ENCODE data around the gene ERICH2.

Gene ERICH2

GRCh38 chr2:170828533-170828916 lies 58.3 kb downstream of the ERICH2 start:
- Histone ChIP-seq H3K27me3 (peaks cover 0 to 6% of the 10 kb centered on the region in 2 donors), H3K4me1 (peaks cover 0 to 12% (median 7%) of the 10 kb centered on the region in 4 donors), H3K4me3 (no peak overlapping the region), H3K9me3 (no peaks in the 10 kb centered on the region), H3K27ac (no peak overlapping the region), H3K36me3 (peaks cover 0 to 10% (median 0%) of the 10 kb centered on the region in 3 donors)
- intact Hi-C loops (cut with DNase I; ENCODE audit: low total_unique reads) = no loop called here
- TF ChIP-seq CTCF (IDR thresholded peaks at IDR 0.05) = no peak
- DNase-seq = no peak

- TF ChIP-seq CTCF (IDR thresholded peaks at IDR 0.05) = no peak
- Histone ChIP-seq H3K27me3 (peaks cover 0 to 3% of the 10 kb centered on the region in 2 donors), H3K9me3 (no peaks in the 10 kb centered on the region), H3K4me1 (peaks cover 0 to 7% (median 2%) of the 10 kb centered on the region in 4 donors), H3K36me3 (peaks cover 0 to 10% (median 0%) of the 10 kb centered on the region in 3 donors), H3K4me3 (no peak overlapping the region), H3K27ac (no peak overlapping the region)
- DNase-seq = no peak
- intact Hi-C loops (cut with DNase I; ENCODE audit: low total_unique reads) = no loop called here
Measured at GRCh38 chr2:170829036-170829435, 58.9 kb downstream of the ERICH2 start.

GRCh38 chr2:170830166-170830565 lies 60.0 kb downstream of the ERICH2 start:
- Histone ChIP-seq H3K4me1 (no peaks in the 10 kb centered on the region), H3K9me3 (no peaks in the 10 kb centered on the region), H3K36me3 (peaks cover 0 to 10% (median 0%) of the 10 kb centered on the region in 3 donors), H3K4me3 (no peak overlapping the region), H3K27me3 (no peaks in the 10 kb centered on the region), H3K27ac (no peak overlapping the region)
- DNase-seq = no peak
- no peak for TF ChIP-seq CTCF (IDR thresholded peaks at IDR 0.05)
- intact Hi-C loops (cut with DNase I; ENCODE audit: low total_unique reads) = no loop called here

- intact Hi-C loops (cut with DNase I; ENCODE audit: low total_unique reads) = no loop called here
- Histone ChIP-seq H3K36me3 (peaks cover 0 to 10% (median 0%) of the 10 kb centered on the region in 3 donors), H3K9me3 (no peaks in the 10 kb centered on the region), H3K4me1 (no peaks in the 10 kb centered on the region), H3K4me3 (no peak overlapping the region), H3K27ac (no peak overlapping the region), H3K27me3 (no peaks in the 10 kb centered on the region)
- TF ChIP-seq CTCF (IDR thresholded peaks at IDR 0.05) = no peak
- no peak for DNase-seq
Measured at GRCh38 chr2:170831115-170831514, 60.9 kb downstream of the ERICH2 start.

- TF ChIP-seq CTCF (IDR thresholded peaks at IDR 0.05) = no peak
- intact Hi-C loops (cut with DNase I; ENCODE audit: low total_unique reads) = no loop called here
- no peak overlapping the region for H3K27ac ChIP-seq
- H3K9me3 ChIP-seq = no peaks in the 10 kb centered on the region
- no peaks in the 10 kb centered on the region for H3K27me3 ChIP-seq
- no peaks in the 10 kb centered on the region for H3K4me1 ChIP-seq
- no peaks in the 10 kb centered on the region for H3K36me3 ChIP-seq
- DNase-seq = no peak
- no peak overlapping the region for H3K4me3 ChIP-seq
Measured at GRCh38 chr2:170836027-170836426, 65.8 kb downstream of the ERICH2 start.

GRCh38 chr2:170840717-170841210 lies 70.6 kb downstream of the ERICH2 start:
- no peak for DNase-seq
- intact Hi-C loops (cut with DNase I; ENCODE audit: low total_unique reads) = no loop called here
- H3K9me3 ChIP-seq = no peaks in the 10 kb centered on the region
- no peak for TF ChIP-seq CTCF (IDR thresholded peaks at IDR 0.05)
- no peak overlapping the region for H3K27ac ChIP-seq
- no peak overlapping the region for H3K4me3 ChIP-seq
- H3K27me3 ChIP-seq = no peaks in the 10 kb centered on the region
- H3K36me3 ChIP-seq = no peaks in the 10 kb centered on the region
- H3K4me1 ChIP-seq = no peaks in the 10 kb centered on the region
